IMR-90 (cell line): ENCODE results near the gene TTLL9. TPM values are rescaled to one million over a fixed set of nuclear protein-coding genes. Genes with fewer than 3 reads are reported as not detected.

Source experiments
- ATAC-seq: fragments of 200-7000 bp; cut with Tn5 transposase; 2 replicates; pipeline ENCODE4 v1.9.1; 2020; ENCODE audit warnings: low read depth, mild to moderate bottlenecking, moderate library complexity
- BruUV-seq: library from RNA; stranded (reverse); fragments of 400-500 nt; replicated peaks from 2 replicates; lab custom pipeline; 2021; lab: Mats Ljungman, UMichigan
- CTCF ChIA-PET: fragments of 300-600 bp; formaldehyde crosslinking; extraction: SDS; loops from one replicate; lab custom pipeline; 2021; ENCODE audit warnings: antibody characterized with exemption; lab: Yijun Ruan, JAX
- POLR2A ChIA-PET: fragments of 300-600 bp; sonication (Branson Sonifier 250); formaldehyde crosslinking; loops from one replicate; lab custom pipeline; 2022; ENCODE audit warnings: antibody characterized with exemption; ENCODE audit not compliant: unreplicated experiment; lab: Charles Lee
- DNase-seq: peaks from one replicate; pipeline ENCODE4 v3.0.0; 2013
- H2AFZ ChIP-seq: replicated peaks from 2 replicates; pipeline ENCODE3; 2013; ENCODE audit warnings: low read length, mild to moderate bottlenecking; ENCODE audit not compliant: poor library complexity
- H2AK5ac ChIP-seq: 2 replicates; pipeline ENCODE4 v1.6.1; 2013; ENCODE audit warnings: low read depth, low read length, inconsistent platforms
- H2AK9ac ChIP-seq: replicated peaks from 2 replicates; pipeline ENCODE3; 2013; ENCODE audit warnings: mild to moderate bottlenecking, low read depth, low read length, moderate library complexity; ENCODE audit not compliant: poor library complexity
- H2BK120ac ChIP-seq: 2 replicates; pipeline ENCODE4 v1.6.1; 2013; ENCODE audit warnings: low read depth, low read length, inconsistent platforms
- H2BK15ac ChIP-seq: 3 replicates; pipeline ENCODE4 v1.6.1; 2013; ENCODE audit warnings: low read depth, low read length, inconsistent platforms
- H2BK20ac ChIP-seq: 2 replicates; pipeline ENCODE4 v1.6.1; 2013; ENCODE audit warnings: low read depth, mild to moderate bottlenecking, inconsistent platforms, low read length, moderate library complexity
- H2BK5ac ChIP-seq: 2 replicates; pipeline ENCODE4 v1.6.1; 2013; ENCODE audit warnings: mild to moderate bottlenecking, low read depth, low read length, inconsistent platforms; ENCODE audit not compliant: poor library complexity, severe bottlenecking
- H3K14ac ChIP-seq: replicated peaks from 2 replicates; pipeline ENCODE4 v1.6.1; 2013; ENCODE audit warnings: low read depth, low read length, inconsistent platforms
- H3K18ac ChIP-seq: 2 replicates; pipeline ENCODE4 v1.6.1; 2013; ENCODE audit warnings: low read depth, low read length, control low read depth
- H3K23ac ChIP-seq: 2 replicates; pipeline ENCODE4 v1.6.1; 2013; ENCODE audit warnings: low read depth, low read length, inconsistent platforms
- H3K27ac ChIP-seq: 2 replicates; pipeline ENCODE4 v1.5.1; 2013; ENCODE audit warnings: mild to moderate bottlenecking, control low read depth, low read length; ENCODE audit not compliant: insufficient read depth
- H3K27me3 ChIP-seq: 2 replicates; pipeline ENCODE4 v1.6.1; 2013; ENCODE audit warnings: low read length; ENCODE audit not compliant: control insufficient read depth, insufficient read depth
- H3K36me3 ChIP-seq: 2 replicates; pipeline ENCODE4 v1.6.1; 2013; ENCODE audit warnings: low read length, mixed read lengths; ENCODE audit not compliant: control insufficient read depth, insufficient read depth
- H3K4ac ChIP-seq: 2 replicates; pipeline ENCODE4 v1.6.1; 2013; ENCODE audit warnings: low read depth, low read length, inconsistent platforms
- H3K4me1 ChIP-seq: 2 replicates; pipeline ENCODE4 v1.6.1; 2013; ENCODE audit warnings: low read length, mixed read lengths; ENCODE audit not compliant: control insufficient read depth, insufficient read depth
- H3K4me2 ChIP-seq: 2 replicates; pipeline ENCODE4 v1.6.1; 2013; ENCODE audit warnings: low read depth, mild to moderate bottlenecking, control low read depth, low read length, moderate library complexity
- H3K4me3 ChIP-seq: 2 replicates; pipeline ENCODE4 v1.5.1; 2013; ENCODE audit warnings: low read depth, mild to moderate bottlenecking, control low read depth, low read length, moderate library complexity; ENCODE audit not compliant: insufficient read depth
- H3K56ac ChIP-seq: 2 replicates; pipeline ENCODE4 v1.6.1; 2013; ENCODE audit warnings: low read length, inconsistent platforms; ENCODE audit not compliant: insufficient read depth; ENCODE audit errors: extremely low read depth
- H3K79me1 ChIP-seq, 2 experiments: 2 replicates each; pipeline ENCODE4 v1.6.1; 2013; ENCODE audit warnings: low read length in 2 of 2, inconsistent platforms in 1 of 2, low read depth in 1 of 2
- H3K9ac ChIP-seq: 2 replicates; pipeline ENCODE4 v1.6.1; 2013; ENCODE audit warnings: low read depth, low read length, control low read depth
- H3K9me1 ChIP-seq: 2 replicates; pipeline ENCODE4 v1.6.1; 2013; ENCODE audit warnings: low read length, inconsistent platforms; ENCODE audit not compliant: insufficient read depth
- H3K9me3 ChIP-seq: 2 replicates; pipeline ENCODE4 v1.6.1; 2013; ENCODE audit warnings: low read length; ENCODE audit not compliant: control insufficient read depth, insufficient read depth
- H4K20me1 ChIP-seq: 2 replicates; pipeline ENCODE4 v1.6.1; 2013; ENCODE audit warnings: low read length, inconsistent platforms; ENCODE audit not compliant: insufficient read depth
- H4K5ac ChIP-seq: 2 replicates; pipeline ENCODE4 v1.6.1; 2013; ENCODE audit warnings: mild to moderate bottlenecking, low read depth, low read length, control low read depth
- H4K8ac ChIP-seq, 2 experiments: 2 replicates each; pipeline ENCODE4 v1.6.1; 2013; ENCODE audit warnings: low read depth in 2 of 2, low read length in 2 of 2, control low read depth in 1 of 2, inconsistent platforms in 1 of 2
- H4K91ac ChIP-seq: 2 replicates; pipeline ENCODE4 v1.6.1; 2013; ENCODE audit warnings: low read depth, low read length, inconsistent platforms; ENCODE audit not compliant: insufficient read depth
- CHD1 ChIP-seq: IDR thresholded peaks from 2 replicates; pipeline ENCODE4 v1.6.1; 2012; ENCODE audit warnings: low read depth, low read length, improper control_type of control experiment
- CTCF ChIP-seq: conservative IDR thresholded peaks from 2 replicates; pipeline ENCODE4 v1.5.1; 2012; ENCODE audit warnings: mild to moderate bottlenecking, low read depth, low read length, improper control_type of control experiment
- ELK1 ChIP-seq: fragments of 150-350 bp; IDR thresholded peaks from 2 replicates; pipeline ENCODE4 v1.6.1; 2016; ENCODE audit warnings: low read depth, mild to moderate bottlenecking, low read length, moderate library complexity, borderline replicate concordance
- FOS ChIP-seq: fragments of 150-350 bp; IDR thresholded peaks from 2 replicates; pipeline ENCODE4 v1.6.1; 2016; ENCODE audit warnings: low read depth, low read length
- MAFK ChIP-seq: IDR thresholded peaks from 2 replicates; pipeline ENCODE4 v1.6.1; 2012; ENCODE audit warnings: low read depth, low read length, improper control_type of control experiment
- MAZ ChIP-seq: IDR thresholded peaks from 2 replicates; pipeline ENCODE4 v1.6.1; 2012; ENCODE audit warnings: low read depth, mild to moderate bottlenecking, low read length, improper control_type of control experiment, moderate library complexity, borderline replicate concordance
- MXI1 ChIP-seq: IDR thresholded peaks from 2 replicates; pipeline ENCODE4 v1.6.1; 2012; ENCODE audit warnings: low read depth, mild to moderate bottlenecking, low read length, moderate library complexity, borderline replicate concordance
- NFE2L2 ChIP-seq: fragments of 150-350 bp; IDR thresholded peaks from 2 replicates; pipeline ENCODE4 v1.6.1; 2016; ENCODE audit warnings: low read depth, mild to moderate bottlenecking, low read length
- POLR2A ChIP-seq: IDR thresholded peaks from 2 replicates; pipeline ENCODE4 v1.6.1; 2012; ENCODE audit warnings: mild to moderate bottlenecking, low read depth, low read length
- RAD21 ChIP-seq: IDR thresholded peaks from 2 replicates; pipeline ENCODE4 v1.6.1; 2012; ENCODE audit warnings: low read length, improper control_type of control experiment
- RCOR1 ChIP-seq: IDR thresholded peaks from 2 replicates; pipeline ENCODE4 v1.6.1; 2012; ENCODE audit warnings: mild to moderate bottlenecking, low read length, improper control_type of control experiment; ENCODE audit not compliant: insufficient replicate concordance
- RFX5 ChIP-seq: IDR thresholded peaks from 2 replicates; pipeline ENCODE4 v1.8.0; 2012; ENCODE audit warnings: low read depth, mild to moderate bottlenecking, low read length, moderate library complexity
- SMC3 ChIP-seq: fragments of 150-350 bp; IDR thresholded peaks from 2 replicates; pipeline ENCODE4 v1.6.1; 2016; ENCODE audit warnings: low read depth, mild to moderate bottlenecking, antibody characterized with exemption, low read length, moderate library complexity
- USF2 ChIP-seq: fragments of 150-350 bp; IDR thresholded peaks from 2 replicates; pipeline ENCODE4 v1.6.1; 2017; ENCODE audit warnings: mild to moderate bottlenecking, antibody characterized with exemption, low read length, low read depth
- WGBS, 2 experiments: methylation state at CpG; one replicate each; pipeline versions ENCODE4 v1.1.5 to v1.1.7; 2013; ENCODE audit warnings: missing lambda C conversion rate in 2 of 2; ENCODE audit not compliant: insufficient read length in 1 of 2; ENCODE audit errors: extremely low coverage in 2 of 2; 5-methylcytosine and 5-hydroxymethylcytosine counted together
- dilution Hi-C: fragments of 300-500 bp; cut with HindIII; formaldehyde crosslinking; loops from one replicate; pipeline ENCODE4 v1.14.3; 2018; ENCODE audit warnings: low sequenced_read_pairs; ENCODE audit not compliant: unreplicated experiment
- in situ Hi-C: fragments of 300-500 bp; cut with MboI; formaldehyde crosslinking; loops from 3 replicates; pipeline ENCODE4 v1.14.3; 2019; ENCODE audit warnings: low sequenced_read_pairs, inconsistent platforms, mixed read lengths
- intact Hi-C: fragments of 100-400 bp; cut with micrococcal nuclease; formaldehyde crosslinking; loops from 2 replicates; pipeline ENCODE4 v1.10.0; 2022
- polyA plus RNA-seq, 3 experiments: library from polyadenylated mRNA; depleted of rRNA; stranded (reverse); fragments of >200 nt; gene quantifications; 2 replicates each; pipeline ENCODE4 v1.2.3, GENCODE V29; 2012; ENCODE audit warnings: low replicate concordance in 1 of 3
- total RNA-seq: library from RNA; depleted of rRNA; stranded (reverse); fragments of >200 nt; gene quantifications from 2 replicates; pipeline ENCODE4 v1.2.3, GENCODE V29; 2012

TTLL9 gene
- total and polyA plus RNA-seq, 2 of the 4 experiments (the other 2 are of a cell fraction): not detected

GRCh38 chr20:31835554-31835953 is 34.9 kb upstream of the TTLL9 start:
- Histone ChIP-seq H4K20me1 (peaks cover 28% of the 10 kb centered on the region), H2BK20ac (0 out of 2 replicates have a peak overlapping the region, but pooled peaks have one; percentile 37), H3K4ac (peak overlapping the region; percentile 54; the same call in 1 of the 2 replicates), H3K4me1 (peaks cover 15% of the 10 kb centered on the region), H3K27me3 (peaks cover 3% of the 10 kb centered on the region; the same call in 1 of the 2 replicates), H2BK120ac (0 out of 2 replicates have a peak overlapping the region, but pooled peaks have one; percentile 26), H4K8ac (no peak overlapping the region), H3K9me3 (no peaks in the 10 kb centered on the region), H3K9ac (no peak overlapping the region), H3K56ac (no peak overlapping the region), H2AK5ac (peak overlapping the region; percentile 63; the same call in 1 of the 2 replicates), H3K14ac (no peak overlapping the region), H2AFZ (no peak overlapping the region), H3K4me2 (no peak overlapping the region), H4K5ac (no peak overlapping the region), H3K4me3 (no peak overlapping the region), H3K79me1 (0 out of 4 replicates have a peak, but pooled peaks cover 0 to 4% of the 10 kb centered on the region in 2 experiments), H3K18ac (no peak overlapping the region), H3K27ac (no peak overlapping the region), H2BK15ac (no peak overlapping the region; the same call in 2 of the 3 replicates), H3K9me1 (peaks cover 28% of the 10 kb centered on the region), H2AK9ac (peak overlapping the region; percentile 48), H3K23ac (no peak overlapping the region), H3K36me3 (no peaks in the 10 kb centered on the region), H2BK5ac (no peak overlapping the region), H4K91ac (peak overlapping the region; percentile 4; the same call in 1 of the 2 replicates)
- intact Hi-C loops: no loop called here
- 77% methylated on average over 3 of the region's 9 CpGs; no CpG with 5 or more reads in 1 of the 2 experiments for WGBS, 2 experiments
- DNase-seq (no peak), ATAC-seq (no peak)
- TF ChIP-seq USF2: no peak
- TF ChIP-seq RAD21: no peak
- no peak for TF ChIP-seq RFX5
- no peak for TF ChIP-seq MXI1
- TF ChIP-seq CTCF: no peak
- TF ChIP-seq SMC3: no peak
- TF ChIP-seq POLR2A: no peak
- TF ChIP-seq RCOR1: no peak
- TF ChIP-seq FOS: no peak
- no peak for TF ChIP-seq MAZ
- no peak for TF ChIP-seq CHD1
- no peak for TF ChIP-seq ELK1
- TF ChIP-seq MAFK: no peak
- TF ChIP-seq NFE2L2: no peak
- BruUV-seq: no TSS peak
- ChIA-PET CTCF (interaction anchor here (1.0 to 3.5 kb wide), 2 partner anchors 11 to 12 kb away, joined by 3 to 12 read pairs; no protein-coding TSS in a partner anchor), POLR2A (no interaction called here)
- dilution Hi-C loops: no loop called here
- in situ Hi-C loops: loop anchor here (25.0 kb wide), 2 partner anchors 652 to 827 kb away; partner anchors contain the start of gene C20orf203
